ENCODE measurements around the gene TMEM131L.

GRCh38 chr4:153641532-153641931 lies 175.4 kb downstream of the TMEM131L start:
- TF ChIP-seq SMC3 (IDR thresholded peaks at IDR 0.05): no peak
- no peak for TF ChIP-seq CTCF (IDR thresholded peaks at IDR 0.05)
- no peak for TF ChIP-seq POLR2A (IDR thresholded peaks at IDR 0.05; ENCODE audit: low read length)
- no peak for TF ChIP-seq MAZ (IDR thresholded peaks at IDR 0.05; ENCODE audit: borderline replicate concordance, low read depth, low read length)
- no peak for TF ChIP-seq RAD21 (conservative IDR thresholded peaks at IDR 0.05 in 1 of 2, IDR thresholded peaks at IDR 0.05 in 1 of 2)
- TF ChIP-seq EP300 (IDR thresholded peaks at IDR 0.05): no peak

Measured in A549 (cell line).